Breast epithelium (tissue), 4 donors: Measurements from ENCODE around the gene SSBP4. TPM values are rescaled to one million over a fixed set of nuclear protein-coding genes. Genes with fewer than 3 reads are reported as not detected.
A peak's percentile ranks its signal among the peaks of the same experiment; 100 is the strongest.

Source experiments
- DNase-seq, 2 donors: peaks; one replicate each; pipeline ENCODE4 v3.0.0-alpha.2; 2019; ENCODE audit warnings: low spot score in 2 of 2
- H3K27ac ChIP-seq, 2 donors: fragments of 200-600 bp; sonication (generic) in 1 of 2; one replicate each; pipeline ENCODE4 v1.5.1; 2016 to 2019; ENCODE audit warnings: mild to moderate bottlenecking in 1 of 2
- H3K27me3 ChIP-seq, 2 donors: fragments of 200-600 bp; sonication (generic) in 1 of 2; one replicate each; pipeline versions ENCODE4 v1.5.1 to v1.6.0; 2017 to 2019; ENCODE audit warnings: control low read depth in 1 of 2, mild to moderate bottlenecking in 1 of 2
- H3K36me3 ChIP-seq: fragments of 200-600 bp; one replicate; pipeline ENCODE4 v1.5.1; 2019
- H3K4me1 ChIP-seq, 2 donors: fragments of 200-600 bp; sonication (generic); one replicate each; pipeline ENCODE4 v1.5.1; 2016 to 2019; ENCODE audit warnings: control low read depth in 1 of 2
- H3K4me3 ChIP-seq, 3 donors: fragments of 200-600 bp; sonication (generic); 1 replicate in 2 of 3; 2 replicates in 1 of 3; pipeline ENCODE4 v1.5.1; 2016 to 2019; ENCODE audit warnings: mild to moderate bottlenecking in 3 of 3, moderate library complexity in 2 of 3
- H3K9me3 ChIP-seq, 2 donors: fragments of 200-600 bp; sonication (generic) in 1 of 2; one replicate each; pipeline ENCODE4 v1.5.1; 2016 to 2019; ENCODE audit warnings: control low read depth in 1 of 2
- POLR2A ChIP-seq: fragments of 450-650 bp; IDR thresholded peaks from one replicate; pipeline ENCODE4 v1.6.1; 2016; ENCODE audit warnings: antibody characterized with exemption, mild to moderate bottlenecking, moderate library complexity
- POLR2AphosphoS5 ChIP-seq, 3 donors: sonication (generic); formaldehyde crosslinking; IDR thresholded peaks; one replicate each; pipeline ENCODE4 v1.6.1; 2017; ENCODE audit warnings: antibody characterized with exemption in 3 of 3
- intact Hi-C: fragments of 100-400 bp; cut with DNase I; formaldehyde crosslinking; loops from one replicate; pipeline ENCODE4 v1.15.1; 2023; ENCODE audit warnings: low total_unique reads
- total RNA-seq, 3 donors: library from RNA; depleted of rRNA; stranded (reverse); fragments of >200 nt; gene quantifications; one replicate each; pipeline ENCODE4 v1.1.0, GENCODE V29; 2016
- TF ChIP-seq, protein P1 (sequence below), 3 donors: fragments of 450-650 bp; IDR thresholded peaks; one replicate each; pipeline ENCODE4 v1.5.1; 2016 to 2017; ENCODE audit warnings: antibody characterized with exemption in 3 of 3, mild to moderate bottlenecking in 3 of 3, moderate library complexity in 3 of 3

The SSBP4 gene
- total RNA-seq, 3 donors from 2014 or later: 29.4 to 71.8 (median 46.7) TPM

GRCh38 chr19:18385675-18386542 lies 33.3 kb upstream of the SSBP4 start, which contains the start of gene GDF15:
TSS of gene GDF15 (plus strand) at chr19:18386158. CDS start at chr19:18386190, 32 bp downstream.
- intact Hi-C loops: loop anchor here (10.0 kb wide), 1 partner anchor 1851 kb away; no protein-coding TSS in a partner anchor
- no peaks in the 10 kb centered on the region for H3K36me3 ChIP-seq
- H3K4me1 ChIP-seq: no peaks in the 10 kb centered on the region
- peak in 1 of 2 donors; percentile 69 for DNase-seq
- peak within 1 kb of the TSS; percentile 30 to 59 (median 46) for H3K4me3 ChIP-seq
- H3K27me3 ChIP-seq: no peaks in the 10 kb centered on the region
- peak; percentile 49 for TF ChIP-seq POLR2A
- TF ChIP-seq, protein P1, sequence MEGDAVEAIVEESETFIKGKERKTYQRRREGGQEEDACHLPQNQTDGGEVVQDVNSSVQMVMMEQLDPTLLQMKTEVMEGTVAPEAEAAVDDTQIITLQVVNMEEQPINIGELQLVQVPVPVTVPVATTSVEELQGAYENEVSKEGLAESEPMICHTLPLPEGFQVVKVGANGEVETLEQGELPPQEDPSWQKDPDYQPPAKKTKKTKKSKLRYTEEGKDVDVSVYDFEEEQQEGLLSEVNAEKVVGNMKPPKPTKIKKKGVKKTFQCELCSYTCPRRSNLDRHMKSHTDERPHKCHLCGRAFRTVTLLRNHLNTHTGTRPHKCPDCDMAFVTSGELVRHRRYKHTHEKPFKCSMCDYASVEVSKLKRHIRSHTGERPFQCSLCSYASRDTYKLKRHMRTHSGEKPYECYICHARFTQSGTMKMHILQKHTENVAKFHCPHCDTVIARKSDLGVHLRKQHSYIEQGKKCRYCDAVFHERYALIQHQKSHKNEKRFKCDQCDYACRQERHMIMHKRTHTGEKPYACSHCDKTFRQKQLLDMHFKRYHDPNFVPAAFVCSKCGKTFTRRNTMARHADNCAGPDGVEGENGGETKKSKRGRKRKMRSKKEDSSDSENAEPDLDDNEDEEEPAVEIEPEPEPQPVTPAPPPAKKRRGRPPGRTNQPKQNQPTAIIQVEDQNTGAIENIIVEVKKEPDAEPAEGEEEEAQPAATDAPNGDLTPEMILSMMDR (IDR thresholded peaks at IDR 0.05): no peak
- peak in 2 of 3 donors; percentile 20 to 65 for TF ChIP-seq POLR2AphosphoS5 (IDR thresholded peaks at IDR 0.05)
- peak within 1 kb of the TSS; percentile 36 to 38 for H3K27ac ChIP-seq
- no peaks in the 10 kb centered on the region for H3K9me3 ChIP-seq

- Histone ChIP-seq H3K4me1 (no peaks in the 10 kb centered on the region), H3K27me3 (no peaks in the 10 kb centered on the region), H3K27ac (peak overlapping the region; percentile 19 to 36), H3K36me3 (no peaks in the 10 kb centered on the region), H3K4me3 (peak overlapping the region; percentile 30 to 59 (median 46)), H3K9me3 (no peaks in the 10 kb centered on the region)
- DNase-seq: no peak
- intact Hi-C loops: loop anchor here (10.0 kb wide), 1 partner anchor 1852 kb away; no protein-coding TSS in a partner anchor
- no peak for TF ChIP-seq POLR2AphosphoS5 (IDR thresholded peaks at IDR 0.05)
Measured at GRCh38 chr19:18386543-18387271, 32.5 kb upstream of the SSBP4 start.

GRCh38 chr19:18388100-18388959 lies 30.9 kb upstream of the SSBP4 start:
- no peaks in the 10 kb centered on the region for H3K27me3 ChIP-seq
- intact Hi-C loops: loop anchor here (1.0 to 10.0 kb wide), 2 partner anchors 24 to 1854 kb away; no protein-coding TSS in a partner anchor
- no peaks in the 10 kb centered on the region for H3K4me1 ChIP-seq
- peak overlapping the region; percentile 38 to 50 for H3K27ac ChIP-seq
- H3K9me3 ChIP-seq: no peaks in the 10 kb centered on the region
- no peaks in the 10 kb centered on the region for H3K36me3 ChIP-seq
- DNase-seq: peak; percentile 55 to 85
- TF ChIP-seq, protein P1 (IDR thresholded peaks at IDR 0.05): peak; percentile 99
- no peak for TF ChIP-seq POLR2A
- TF ChIP-seq POLR2AphosphoS5 (IDR thresholded peaks at IDR 0.05): peak in 2 of 3 donors; percentile 23 to 65
- peak overlapping the region; percentile 43 to 65 (median 46) for H3K4me3 ChIP-seq

DNA sequence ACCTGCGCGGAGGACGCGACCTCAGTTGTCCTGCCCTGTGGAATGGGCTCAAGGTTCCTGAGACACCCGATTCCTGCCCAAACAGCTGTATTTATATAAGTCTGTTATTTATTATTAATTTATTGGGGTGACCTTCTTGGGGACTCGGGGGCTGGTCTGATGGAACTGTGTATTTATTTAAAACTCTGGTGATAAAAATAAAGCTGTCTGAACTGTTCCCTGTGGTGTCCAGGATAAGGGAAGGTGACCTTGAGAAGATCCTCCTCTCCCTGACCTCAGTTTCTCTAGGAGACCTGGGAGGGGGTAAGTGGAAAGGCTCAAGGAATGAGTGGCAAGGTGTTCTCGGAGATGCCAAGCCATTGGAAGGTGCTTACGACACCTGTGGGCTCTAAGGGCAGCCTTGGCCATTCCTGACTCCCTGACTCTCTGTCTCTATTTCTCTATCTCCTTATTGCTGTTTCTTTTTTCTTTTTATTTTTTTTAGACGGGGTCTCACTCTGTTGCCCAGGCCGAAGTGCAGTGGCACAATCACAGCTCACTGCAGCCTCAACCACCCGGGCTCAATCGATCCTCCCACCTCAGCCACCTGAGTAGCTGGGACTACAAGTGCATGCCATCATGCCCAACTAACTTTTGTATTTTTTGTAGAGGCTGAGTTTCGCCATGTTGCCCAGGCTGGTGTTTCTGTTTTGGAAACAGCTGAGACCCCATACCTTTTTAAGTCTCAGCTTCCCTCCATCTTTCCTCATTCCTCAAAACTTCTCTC lies 30.1 kb upstream of the SSBP4 start:
- Histone ChIP-seq H3K36me3 (no peaks in the 10 kb centered on the region), H3K27ac (peak overlapping the region in 1 of 2 donors; percentile 50), H3K9me3 (no peaks in the 10 kb centered on the region), H3K27me3 (no peaks in the 10 kb centered on the region), H3K4me1 (no peaks in the 10 kb centered on the region), H3K4me3 (peak overlapping the region in 2 of 3 donors; percentile 46 to 65)
- no peak for TF ChIP-seq POLR2A
- TF ChIP-seq POLR2AphosphoS5 (IDR thresholded peaks at IDR 0.05): no peak
- TF ChIP-seq, protein P1 (IDR thresholded peaks at IDR 0.05): no peak
- intact Hi-C loops: loop anchor here (1.0 to 10.0 kb wide), 2 partner anchors 23 to 1854 kb away; no protein-coding TSS in a partner anchor
- DNase-seq: no peak
